PC-9 (cell line): ENCODE measurements around the gene MTA1. TPM values are rescaled to one million over a fixed set of nuclear protein-coding genes. Genes with fewer than 3 reads are reported as not detected.

ENCODE experiments used
- BruUV-seq: library from RNA; stranded (reverse); fragments of 400-500 nt; replicated peaks from 2 replicates; lab custom pipeline; 2021; lab: Mats Ljungman, UMichigan
- CTCF ChIA-PET: fragments of 300-600 bp; sonication (Branson Sonifier 250); formaldehyde crosslinking; loops from one replicate; lab custom pipeline; 2022; ENCODE audit warnings: antibody characterized with exemption; lab: Charles Lee
- POLR2A ChIA-PET: fragments of 300-600 bp; sonication (Branson Sonifier 250); formaldehyde crosslinking; loops from one replicate; lab custom pipeline; 2022; ENCODE audit warnings: antibody characterized with exemption; ENCODE audit not compliant: unreplicated experiment; lab: Charles Lee
- DNase-seq, 2 experiments: peaks; one replicate each; pipeline versions ENCODE4 v3.0.0 to v3.0.0-alpha.2; 2015 to 2022; ENCODE audit warnings: mixed read lengths in 1 of 2
- H2AFZ ChIP-seq: fragments of 200-600 bp; sonication (generic); 2 replicates; pipeline ENCODE4 v1.8.1; 2017; ENCODE audit warnings: antibody characterized with exemption
- H3F3A ChIP-seq: fragments of 200-600 bp; sonication (generic); 2 replicates; pipeline ENCODE4 v1.8.1; 2017; ENCODE audit warnings: antibody characterized with exemption, mild to moderate bottlenecking, low read depth; ENCODE audit not compliant: insufficient read depth
- H3K27ac ChIP-seq: fragments of 200-600 bp; sonication (generic); 2 replicates; pipeline ENCODE4 v1.6.1; 2016; ENCODE audit warnings: mixed run types
- H3K27me3 ChIP-seq: fragments of 200-600 bp; sonication (generic); 2 replicates; pipeline ENCODE4 v1.6.1; 2016; ENCODE audit warnings: low read depth, mixed run types; ENCODE audit not compliant: insufficient read depth
- H3K36me3 ChIP-seq: fragments of 200-600 bp; sonication (generic); 2 replicates; pipeline ENCODE4 v1.6.1; 2016; ENCODE audit warnings: low read depth, mixed run types
- H3K4me1 ChIP-seq: fragments of 200-600 bp; sonication (generic); replicated peaks from 2 replicates; pipeline ENCODE4 v1.6.1; 2016; ENCODE audit warnings: mixed run types; ENCODE audit not compliant: insufficient read depth
- H3K4me2 ChIP-seq: fragments of 200-600 bp; sonication (generic); 2 replicates; pipeline ENCODE4 v1.6.1; 2017; ENCODE audit warnings: mixed run types
- H3K4me3 ChIP-seq: fragments of 200-600 bp; sonication (generic); 2 replicates; pipeline ENCODE4 v1.6.1; 2016; ENCODE audit warnings: mixed run types
- H3K79me2 ChIP-seq: fragments of 200-600 bp; sonication (generic); 2 replicates; pipeline ENCODE4 v1.6.1; 2017; ENCODE audit warnings: low read depth, mixed run types
- H3K9me2 ChIP-seq: fragments of 200-600 bp; sonication (generic); 2 replicates; pipeline ENCODE4 v1.8.1; 2017; ENCODE audit warnings: mild to moderate bottlenecking; ENCODE audit not compliant: insufficient read depth
- H3K9me3 ChIP-seq: fragments of 200-600 bp; sonication (generic); 2 replicates; pipeline ENCODE4 v1.8.1; 2016; ENCODE audit warnings: low read depth; ENCODE audit not compliant: insufficient read depth
- H4K20me1 ChIP-seq: fragments of 200-600 bp; sonication (generic); 2 replicates; pipeline ENCODE4 v1.8.1; 2017; ENCODE audit not compliant: insufficient read depth
- EZH2 ChIP-seq: fragments of 200-600 bp; sonication (generic); IDR thresholded peaks from 2 replicates; pipeline ENCODE4 v1.8.0; 2017; ENCODE audit warnings: antibody characterized with exemption, low read depth
- intact Hi-C: fragments of 100-400 bp; cut with micrococcal nuclease; formaldehyde crosslinking; loops from one replicate; pipeline ENCODE4 v1.10.0; 2022; ENCODE audit not compliant: unreplicated experiment
- total RNA-seq: library from RNA; stranded (reverse); gene quantifications from 2 replicates; pipeline ENCODE4 v1.2.3, GENCODE V29; 2021
- TF ChIP-seq, protein P1 (sequence below): fragments of 200-600 bp; sonication (generic); conservative IDR thresholded peaks from 2 replicates; pipeline ENCODE4 v1.6.1; 2017; ENCODE audit warnings: mixed run types, antibody characterized with exemption, mild to moderate bottlenecking, moderate library complexity

Gene MTA1
- total RNA-seq, 1 experiment from 2014 or later, result 124 TPM

DNA sequence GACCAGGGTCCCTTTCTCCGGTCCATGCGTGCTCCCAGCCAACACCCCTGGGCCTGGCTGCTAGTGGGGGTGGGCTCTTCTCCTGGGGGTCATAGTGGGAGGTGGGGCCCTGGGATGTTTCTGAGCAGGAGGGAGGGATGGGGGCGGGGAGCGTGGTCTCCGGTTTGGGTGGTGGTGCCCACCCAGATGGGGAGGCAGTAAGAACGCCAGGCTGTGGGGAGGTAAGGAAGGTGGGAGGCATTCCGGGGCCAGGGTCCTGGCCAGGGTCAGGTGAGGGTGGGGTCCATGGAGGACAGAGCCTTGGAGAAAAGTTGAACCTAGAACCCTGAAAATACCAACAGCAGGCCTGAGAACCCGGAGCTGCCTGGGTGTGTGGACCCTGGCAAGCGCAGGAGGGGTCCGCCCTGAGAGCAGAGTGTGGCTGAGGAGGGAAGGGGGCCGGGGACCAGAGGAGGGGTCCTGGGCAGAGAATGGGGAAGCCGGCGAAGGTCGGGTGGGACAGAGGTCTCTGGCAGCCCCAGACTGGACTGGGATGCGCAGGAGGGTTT, 60.6 kb downstream of the MTA1 start:
- Histone ChIP-seq H3K27ac (no peak overlapping the region), H3K79me2 (no peaks in the 10 kb centered on the region), H3K27me3 (no peaks in the 10 kb centered on the region), H4K20me1 (no peaks in the 10 kb centered on the region), H3K9me2 (no peaks in the 10 kb centered on the region), H3F3A (peaks cover 15% of the 10 kb centered on the region), H3K4me2 (peak overlapping the region; percentile 100), H2AFZ (no peak overlapping the region), H3K36me3 (no peaks in the 10 kb centered on the region), H3K4me1 (peaks cover 32% of the 10 kb centered on the region), H3K4me3 (no peak overlapping the region), H3K9me3 (no peaks in the 10 kb centered on the region)
- TF ChIP-seq, protein P1, sequence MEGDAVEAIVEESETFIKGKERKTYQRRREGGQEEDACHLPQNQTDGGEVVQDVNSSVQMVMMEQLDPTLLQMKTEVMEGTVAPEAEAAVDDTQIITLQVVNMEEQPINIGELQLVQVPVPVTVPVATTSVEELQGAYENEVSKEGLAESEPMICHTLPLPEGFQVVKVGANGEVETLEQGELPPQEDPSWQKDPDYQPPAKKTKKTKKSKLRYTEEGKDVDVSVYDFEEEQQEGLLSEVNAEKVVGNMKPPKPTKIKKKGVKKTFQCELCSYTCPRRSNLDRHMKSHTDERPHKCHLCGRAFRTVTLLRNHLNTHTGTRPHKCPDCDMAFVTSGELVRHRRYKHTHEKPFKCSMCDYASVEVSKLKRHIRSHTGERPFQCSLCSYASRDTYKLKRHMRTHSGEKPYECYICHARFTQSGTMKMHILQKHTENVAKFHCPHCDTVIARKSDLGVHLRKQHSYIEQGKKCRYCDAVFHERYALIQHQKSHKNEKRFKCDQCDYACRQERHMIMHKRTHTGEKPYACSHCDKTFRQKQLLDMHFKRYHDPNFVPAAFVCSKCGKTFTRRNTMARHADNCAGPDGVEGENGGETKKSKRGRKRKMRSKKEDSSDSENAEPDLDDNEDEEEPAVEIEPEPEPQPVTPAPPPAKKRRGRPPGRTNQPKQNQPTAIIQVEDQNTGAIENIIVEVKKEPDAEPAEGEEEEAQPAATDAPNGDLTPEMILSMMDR, result no peak
- no peak for TF ChIP-seq EZH2
- ChIA-PET POLR2A (interaction anchor here (0.6 kb wide), 1 partner anchor 23 kb away, joined by 4 read pairs; no protein-coding TSS in a partner anchor), CTCF (interaction anchor here (1.9 kb wide), 1 partner anchor 10 kb away, joined by 13 read pairs; no protein-coding TSS in a partner anchor)
- no TSS peak for BruUV-seq
- DNase-seq, result no peak
- intact Hi-C loops, result loop anchor here (2.0 to 5.0 kb wide), 3 partner anchors 13 to 508 kb away; partner anchors contain the start of gene BRF1

DNA sequence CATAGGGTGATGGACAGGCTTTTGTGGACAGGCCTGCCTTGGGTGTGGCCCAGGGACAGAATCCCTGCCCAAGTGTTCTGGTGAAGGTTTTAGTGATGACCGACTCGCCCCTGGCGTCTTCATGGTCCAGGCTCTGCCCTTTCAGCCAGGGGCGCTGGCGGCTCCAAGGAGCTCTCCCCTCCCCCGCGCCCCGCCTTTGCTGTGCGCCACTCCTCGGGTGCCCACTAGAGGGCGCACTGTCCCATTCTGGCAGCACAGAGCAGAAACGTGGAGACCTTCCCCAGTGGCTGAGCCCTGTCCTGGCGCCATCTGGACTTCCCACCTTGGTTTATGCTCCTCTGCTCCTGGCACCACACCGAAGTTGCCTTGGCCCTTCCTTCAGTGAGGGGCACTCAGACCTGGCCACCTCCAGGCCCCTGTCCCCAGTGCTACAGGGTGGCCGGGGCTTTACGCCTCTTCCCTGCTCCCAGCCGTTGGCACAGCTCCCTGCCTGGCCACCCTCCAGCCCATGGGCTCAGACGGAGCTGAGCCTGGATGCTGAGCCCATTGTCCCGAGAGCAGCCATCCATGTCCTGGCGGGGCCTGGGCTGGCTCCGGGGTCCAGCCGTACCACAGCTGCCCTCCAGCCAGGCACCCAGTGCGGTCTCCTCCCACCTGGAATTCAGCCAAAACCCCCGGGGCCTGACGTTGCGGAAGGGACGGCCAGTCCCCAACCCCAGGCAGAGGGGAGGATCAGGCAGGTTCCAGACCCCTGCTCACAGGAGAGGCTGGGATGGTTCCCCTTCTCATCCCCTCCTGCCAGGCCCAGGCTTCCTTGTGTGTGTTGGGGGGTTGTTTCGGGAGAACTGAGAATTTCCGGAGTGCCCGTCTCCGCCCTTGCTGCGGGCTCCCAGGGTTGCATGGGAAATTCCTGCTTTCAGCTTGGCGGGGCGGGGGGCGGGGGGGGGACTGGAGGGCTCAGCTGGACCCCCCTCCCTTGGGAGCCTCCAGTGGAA, 61.5 kb downstream of the MTA1 start:
- peaks cover 32% of the 10 kb centered on the region for H3K4me1 ChIP-seq

More for the DNA sequence above, 61.5 kb downstream of the MTA1 start:
- Histone ChIP-seq H2AFZ (peak overlapping the region; percentile 85), H3K27ac (peak overlapping the region; percentile 90), H3K36me3 (no peaks in the 10 kb centered on the region), H3K79me2 (no peaks in the 10 kb centered on the region), H3K9me3 (no peaks in the 10 kb centered on the region), H3K27me3 (no peaks in the 10 kb centered on the region), H4K20me1 (no peaks in the 10 kb centered on the region), H3F3A (peaks cover 15% of the 10 kb centered on the region), H3K4me3 (peak overlapping the region; percentile 67), H3K9me2 (no peaks in the 10 kb centered on the region), H3K4me2 (peak overlapping the region; percentile 100)
- intact Hi-C loops, result loop anchor here (1.0 to 5.0 kb wide), 4 partner anchors 8 to 509 kb away; partner anchors contain the start of gene BRF1
- TSS peak; percentile 85 for BruUV-seq
- TF ChIP-seq, protein P1, result peak; percentile 96
- TF ChIP-seq EZH2, result no peak
- peak; percentile 76 to 92 for DNase-seq
- CTCF ChIA-PET, result interaction anchor here (1.9 kb wide), 1 partner anchor 9 kb away, joined by 13 read pairs; no protein-coding TSS in a partner anchor
- POLR2A ChIA-PET, result interaction anchor here (0.6 to 0.7 kb wide), 2 partner anchors 24 to 608 kb away, joined by 4 to 5 read pairs; no protein-coding TSS in a partner anchor
